ENCODE data around the gene ADPRHL1. TPM values are rescaled to one million over a fixed set of nuclear protein-coding genes. Genes with fewer than 3 reads are reported as not detected.

ADPRHL1 gene
- total RNA-seq, 1 experiment from 2014 or later, result 3.9 TPM

GRCh38 chr13:113417008-113417751 is 36.1 kb downstream of the ADPRHL1 start:
- H3K27me3 ChIP-seq (replicated peaks; ENCODE audit: insufficient read depth, low read depth, low read length, poor library complexity), result peaks cover 4% of the 10 kb centered on the region
- no peak for DNase-seq (ENCODE audit: low spot score)
- no peak overlapping the region for H3K27ac ChIP-seq (ENCODE audit: low read depth, low read length, poor library complexity, severe bottlenecking)
- POLR2A ChIA-PET (ENCODE audit: low non-redundant PET), result no interaction called here
- no TSS peak for BruUV-seq (replicated peaks)
- no peaks in the 10 kb centered on the region for H3K36me3 ChIP-seq (ENCODE audit: insufficient read depth, low read length, poor library complexity, severe bottlenecking)
- intact Hi-C loops (cut with micrococcal nuclease; ENCODE audit: unreplicated experiment), result no loop called here
- H3K4me3 ChIP-seq (ENCODE audit: low read depth, low read length, poor library complexity, severe bottlenecking), result no peak overlapping the region
- TF ChIP-seq, protein P1, sequence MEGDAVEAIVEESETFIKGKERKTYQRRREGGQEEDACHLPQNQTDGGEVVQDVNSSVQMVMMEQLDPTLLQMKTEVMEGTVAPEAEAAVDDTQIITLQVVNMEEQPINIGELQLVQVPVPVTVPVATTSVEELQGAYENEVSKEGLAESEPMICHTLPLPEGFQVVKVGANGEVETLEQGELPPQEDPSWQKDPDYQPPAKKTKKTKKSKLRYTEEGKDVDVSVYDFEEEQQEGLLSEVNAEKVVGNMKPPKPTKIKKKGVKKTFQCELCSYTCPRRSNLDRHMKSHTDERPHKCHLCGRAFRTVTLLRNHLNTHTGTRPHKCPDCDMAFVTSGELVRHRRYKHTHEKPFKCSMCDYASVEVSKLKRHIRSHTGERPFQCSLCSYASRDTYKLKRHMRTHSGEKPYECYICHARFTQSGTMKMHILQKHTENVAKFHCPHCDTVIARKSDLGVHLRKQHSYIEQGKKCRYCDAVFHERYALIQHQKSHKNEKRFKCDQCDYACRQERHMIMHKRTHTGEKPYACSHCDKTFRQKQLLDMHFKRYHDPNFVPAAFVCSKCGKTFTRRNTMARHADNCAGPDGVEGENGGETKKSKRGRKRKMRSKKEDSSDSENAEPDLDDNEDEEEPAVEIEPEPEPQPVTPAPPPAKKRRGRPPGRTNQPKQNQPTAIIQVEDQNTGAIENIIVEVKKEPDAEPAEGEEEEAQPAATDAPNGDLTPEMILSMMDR (conservative IDR thresholded peaks at IDR 0.05; ENCODE audit: low read depth, low read length), result no peak
- TF ChIP-seq EZH2 (IDR thresholded peaks at IDR 0.05; ENCODE audit: borderline replicate concordance, low read depth, low read length, poor library complexity, severe bottlenecking), result no peak
- CTCF ChIA-PET, result no interaction called here
- H3K4me1 ChIP-seq (ENCODE audit: insufficient read depth, low read length, poor library complexity, severe bottlenecking), result no peaks in the 10 kb centered on the region
- no peaks in the 10 kb centered on the region for H3K9me3 ChIP-seq (ENCODE audit: low read depth, low read length, poor library complexity, severe bottlenecking)

DNA sequence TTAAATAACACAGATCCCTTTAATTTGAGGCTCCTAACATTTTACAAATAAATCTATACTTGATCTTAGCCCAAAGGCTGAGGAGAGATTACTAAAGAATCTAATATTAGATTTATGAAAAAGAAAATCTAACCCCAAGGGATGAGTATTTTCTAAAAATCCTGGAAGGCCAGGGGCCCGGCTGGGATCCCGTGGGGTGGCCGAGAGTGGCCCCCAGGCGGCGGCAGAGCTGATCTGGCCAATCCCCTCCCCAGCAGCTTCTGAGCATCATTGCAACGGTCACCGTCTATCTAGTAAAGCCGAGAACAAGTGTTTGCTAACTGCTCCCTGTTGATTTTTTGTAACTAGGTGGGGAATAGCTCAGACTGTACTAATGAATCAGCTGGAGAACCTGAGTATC is 37.5 kb downstream of the ADPRHL1 start:
- TF ChIP-seq, protein P1 (conservative IDR thresholded peaks at IDR 0.05; ENCODE audit: low read depth, low read length), result no peak
- TF ChIP-seq EZH2 (IDR thresholded peaks at IDR 0.05; ENCODE audit: borderline replicate concordance, low read depth, low read length, poor library complexity, severe bottlenecking), result no peak
- DNase-seq (ENCODE audit: low spot score), result no peak
- no peak overlapping the region for H3K4me3 ChIP-seq (ENCODE audit: low read depth, low read length, poor library complexity, severe bottlenecking)
- H3K27ac ChIP-seq (ENCODE audit: low read depth, low read length, poor library complexity, severe bottlenecking), result no peak overlapping the region
- H3K27me3 ChIP-seq (replicated peaks; ENCODE audit: insufficient read depth, low read depth, low read length, poor library complexity), result peaks cover 8% of the 10 kb centered on the region
- no peaks in the 10 kb centered on the region for H3K36me3 ChIP-seq (ENCODE audit: insufficient read depth, low read length, poor library complexity, severe bottlenecking)
- CTCF ChIA-PET, result no interaction called here
- no TSS peak for BruUV-seq (replicated peaks)
- POLR2A ChIA-PET (ENCODE audit: low non-redundant PET), result no interaction called here
- no peaks in the 10 kb centered on the region for H3K9me3 ChIP-seq (ENCODE audit: low read depth, low read length, poor library complexity, severe bottlenecking)
- intact Hi-C loops (cut with micrococcal nuclease; ENCODE audit: unreplicated experiment), result no loop called here
- no peaks in the 10 kb centered on the region for H3K4me1 ChIP-seq (ENCODE audit: insufficient read depth, low read length, poor library complexity, severe bottlenecking)

DNA sequence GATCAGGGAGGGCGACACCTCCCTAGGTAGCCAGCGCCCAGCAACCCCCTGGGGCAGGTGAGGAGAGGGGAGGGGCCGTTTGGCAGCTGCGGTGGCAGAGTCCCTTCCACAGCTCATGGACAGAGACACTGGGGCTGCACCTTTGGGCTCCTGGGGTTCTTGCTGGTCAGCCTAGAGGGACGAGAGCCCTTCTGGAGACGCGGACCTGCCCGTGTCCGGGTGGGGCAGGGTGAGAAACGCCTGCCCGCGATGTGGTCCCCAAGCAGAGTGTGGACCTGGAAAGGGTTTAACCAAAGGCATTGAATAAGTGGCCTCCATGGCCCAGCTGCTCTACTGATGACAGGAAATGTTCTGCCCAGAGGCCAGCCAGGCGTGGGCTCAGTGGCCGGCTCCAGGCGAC is 38.3 kb downstream of the ADPRHL1 start:
- Histone ChIP-seq H3K27ac (ENCODE audit: low read depth, low read length, poor library complexity, severe bottlenecking) (no peak overlapping the region), H3K27me3 (replicated peaks; ENCODE audit: insufficient read depth, low read depth, low read length, poor library complexity) (peaks cover 16% of the 10 kb centered on the region), H3K36me3 (ENCODE audit: insufficient read depth, low read length, poor library complexity, severe bottlenecking) (no peaks in the 10 kb centered on the region), H3K4me3 (ENCODE audit: low read depth, low read length, poor library complexity, severe bottlenecking) (no peak overlapping the region), H3K9me3 (ENCODE audit: low read depth, low read length, poor library complexity, severe bottlenecking) (no peaks in the 10 kb centered on the region), H3K4me1 (ENCODE audit: insufficient read depth, low read length, poor library complexity, severe bottlenecking) (no peaks in the 10 kb centered on the region)
- intact Hi-C loops (cut with micrococcal nuclease; ENCODE audit: unreplicated experiment), result no loop called here
- BruUV-seq (replicated peaks), result no TSS peak
- CTCF ChIA-PET, result no interaction called here
- no peak for TF ChIP-seq EZH2 (IDR thresholded peaks at IDR 0.05; ENCODE audit: borderline replicate concordance, low read depth, low read length, poor library complexity, severe bottlenecking)
- TF ChIP-seq, protein P1 (conservative IDR thresholded peaks at IDR 0.05; ENCODE audit: low read depth, low read length), result no peak
- no peak for DNase-seq (ENCODE audit: low spot score)
- POLR2A ChIA-PET (ENCODE audit: low non-redundant PET), result no interaction called here
